Fibroblast of the aortic adventitia (primary cell): ENCODE data around the gene ARID2. TPM values are rescaled to one million over a fixed set of nuclear protein-coding genes. Genes with fewer than 3 reads are reported as not detected.

Source experiments
- DNase-seq: peaks from one replicate; pipeline ENCODE4 v3.0.0-alpha.2; 2010; ENCODE audit warnings: low read depth
- H3K4me3 ChIP-seq: 2 replicates; pipeline ENCODE4 v1.5.1; 2011; ENCODE audit warnings: low read depth, mild to moderate bottlenecking, control low read depth, low read length, moderate library complexity
- CTCF ChIP-seq: IDR thresholded peaks from 2 replicates; pipeline ENCODE4 v1.5.1; 2011; ENCODE audit warnings: mild to moderate bottlenecking, low read length, control low read depth, inconsistent platforms; ENCODE audit not compliant: insufficient read depth
- total RNA-seq: library from RNA; depleted of rRNA; stranded (reverse); fragments of >200 nt; gene quantifications from 2 replicates; pipeline ENCODE4 v1.2.3, GENCODE V29; 2012; ENCODE audit warnings: low replicate concordance

ARID2 gene
- total RNA-seq, 1 donor, result 25.0 TPM

GRCh38 chr12:45930369-45930768 is 200.9 kb downstream of the ARID2 start:
- DNase-seq, result no peak
- TF ChIP-seq CTCF, result no peak
- no peak overlapping the region for H3K4me3 ChIP-seq

GRCh38 chr12:45933504-45933903 is 204.0 kb downstream of the ARID2 start:
- TF ChIP-seq CTCF, result no peak
- no peak overlapping the region for H3K4me3 ChIP-seq
- peak; percentile 34 for DNase-seq

- no peak overlapping the region for H3K4me3 ChIP-seq
- no peak for TF ChIP-seq CTCF
- DNase-seq, result no peak
Measured at GRCh38 chr12:45934956-45935355, 205.4 kb downstream of the ARID2 start.

GRCh38 chr12:45938566-45938965 is 209.1 kb downstream of the ARID2 start:
- DNase-seq, result no peak
- no peak for TF ChIP-seq CTCF
- no peak overlapping the region for H3K4me3 ChIP-seq

- DNase-seq, result no peak
- no peak overlapping the region for H3K4me3 ChIP-seq
- TF ChIP-seq CTCF, result no peak
Measured at GRCh38 chr12:45939759-45940158, 210.3 kb downstream of the ARID2 start.

- TF ChIP-seq CTCF, result no peak
- DNase-seq, result peak; percentile 48
- H3K4me3 ChIP-seq, result no peak overlapping the region
Measured at GRCh38 chr12:45944771-45945170, 215.3 kb downstream of the ARID2 start.

DNA sequence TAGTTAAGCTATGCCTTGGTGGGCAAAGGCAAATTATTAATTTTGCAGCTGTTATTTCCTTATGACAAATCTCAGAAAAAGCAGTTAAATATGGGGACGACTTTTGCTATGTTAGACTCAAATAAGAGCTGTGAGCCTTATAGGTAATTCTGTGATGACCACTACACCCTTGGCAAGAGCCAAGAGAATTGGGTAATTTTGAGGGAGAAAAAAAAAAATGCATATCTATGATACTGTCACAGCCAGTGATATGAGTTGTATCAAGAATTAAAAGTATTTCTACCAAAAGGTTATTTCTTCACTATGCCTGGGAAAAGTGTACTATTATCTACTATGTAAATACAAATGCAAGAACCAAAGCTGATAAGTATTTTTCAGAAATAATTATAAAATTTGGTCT is 216.9 kb downstream of the ARID2 start:
- DNase-seq, result peak; percentile 27
- TF ChIP-seq CTCF, result no peak
- no peak overlapping the region for H3K4me3 ChIP-seq
